Endothelial cell of umbilical vein (primary cell): ENCODE results near the gene TNFSF12. TPM values are rescaled to one million over a fixed set of nuclear protein-coding genes. Genes with fewer than 3 reads are reported as not detected.

ENCODE experiments used
- BruUV-seq: library from RNA; stranded (reverse); fragments of 400-500 nt; replicated peaks from 2 replicates; lab custom pipeline; 2021; lab: Mats Ljungman, UMichigan
- CTCF ChIA-PET: fragments of 300-600, 350-600 bp; sonication (Branson Sonifier 250); formaldehyde crosslinking; loops from one replicate; lab custom pipeline; 2021; ENCODE audit warnings: antibody characterized with exemption, inconsistent platforms; lab: Charles Lee
- POLR2A ChIA-PET: fragments of 300-600, 350-600 bp; sonication (Branson Sonifier 250); formaldehyde crosslinking; loops from one replicate; lab custom pipeline; 2021; ENCODE audit warnings: antibody characterized with exemption, inconsistent platforms; lab: Charles Lee
- DNase-seq: peaks from one replicate; pipeline ENCODE4 v3.0.0-alpha.2; 2011; ENCODE audit warnings: low read depth, low spot score
- FAIRE-seq: peaks from 2 replicates; lab custom pipeline; 2011; peaks lifted over from hg19 to GRCh38; lab: Jason Lieb, UNC
- H2AFZ ChIP-seq: 2 replicates; pipeline ENCODE4 v1.6.0; 2012; ENCODE audit warnings: low read depth, low read length, control low read depth, inconsistent platforms
- H3K27ac ChIP-seq: 2 replicates; pipeline ENCODE4 v1.5.1; 2011; ENCODE audit warnings: low read depth, mild to moderate bottlenecking, control low read depth, low read length, moderate library complexity; ENCODE audit not compliant: insufficient read depth
- H3K27me3 ChIP-seq, 2 experiments: 2 replicates each; pipeline versions ENCODE4 v1.6.0 to v1.6.1; 2011; ENCODE audit warnings: low read length in 2 of 2, mixed read lengths in 1 of 2; ENCODE audit not compliant: control insufficient read depth in 2 of 2, insufficient read depth in 2 of 2
- H3K36me3 ChIP-seq, 2 experiments: 2 replicates in 1 of 2; 3 replicates in 1 of 2; pipeline ENCODE4 v1.5.1; 2011; ENCODE audit warnings: low read length in 2 of 2, mild to moderate bottlenecking in 1 of 2, moderate library complexity in 1 of 2; ENCODE audit not compliant: control insufficient read depth in 2 of 2, insufficient read depth in 2 of 2; ENCODE audit errors: extremely low read depth in 1 of 2
- H3K4me1 ChIP-seq: 3 replicates; pipeline ENCODE4 v1.5.1; 2011; ENCODE audit warnings: mild to moderate bottlenecking, low read length; ENCODE audit not compliant: control insufficient read depth, insufficient read depth; ENCODE audit errors: extremely low read depth
- H3K4me2 ChIP-seq: 2 replicates; pipeline ENCODE4 v1.6.1; 2011; ENCODE audit warnings: low read length, control low read depth, mixed read lengths; ENCODE audit not compliant: insufficient read depth
- H3K4me3 ChIP-seq, 3 experiments: fragments of 200-600 bp in 1 of 3; sonication (generic), shearing (Covaris generic) in 1 of 3; replicated peaks in 1 of 3; 2 replicates each; pipeline ENCODE4 v1.5.1; 2011 to 2016; ENCODE audit warnings: control low read depth in 3 of 3, low read length in 3 of 3, mild to moderate bottlenecking in 2 of 3, inconsistent platforms in 1 of 3, low read depth in 1 of 3, moderate library complexity in 1 of 3; ENCODE audit not compliant: insufficient read depth in 1 of 3
- H3K79me2 ChIP-seq: 2 replicates; pipeline ENCODE4 v1.6.0; 2012; ENCODE audit warnings: low read length, inconsistent platforms; ENCODE audit not compliant: control insufficient read depth, insufficient read depth
- H3K9ac ChIP-seq: replicated peaks from 2 replicates; pipeline ENCODE3; 2011; ENCODE audit warnings: low read length, control low read depth; ENCODE audit not compliant: insufficient read depth; ENCODE audit errors: extremely low read depth
- H3K9me1 ChIP-seq: replicated peaks from 3 replicates; pipeline ENCODE4 v1.6.0; 2011; ENCODE audit warnings: mild to moderate bottlenecking, low read length; ENCODE audit not compliant: control insufficient read depth, insufficient read depth; ENCODE audit errors: extremely low read depth
- H3K9me3 ChIP-seq: replicated peaks from 2 replicates; pipeline ENCODE4 v1.5.1; 2012; ENCODE audit warnings: low read length, inconsistent platforms; ENCODE audit not compliant: control insufficient read depth, insufficient read depth
- H4K20me1 ChIP-seq: replicated peaks from 2 replicates; pipeline ENCODE3; 2011; ENCODE audit warnings: mild to moderate bottlenecking, low read length; ENCODE audit not compliant: control insufficient read depth, insufficient read depth; ENCODE audit errors: extremely low read depth
- EZH2 ChIP-seq: IDR thresholded peaks from 2 replicates; pipeline ENCODE4 v1.6.1; 2012; ENCODE audit warnings: borderline replicate concordance, low read depth, mild to moderate bottlenecking, moderate library complexity, low read length, inconsistent platforms; ENCODE audit not compliant: severe bottlenecking
- FOS ChIP-seq: IDR thresholded peaks from 2 replicates; pipeline ENCODE4 v1.6.1; 2011; ENCODE audit warnings: mild to moderate bottlenecking, low read length, moderate library complexity, borderline replicate concordance; ENCODE audit not compliant: insufficient read depth
- MYC ChIP-seq: IDR thresholded peaks from one replicate; pipeline ENCODE4 v1.6.1; 2011; ENCODE audit warnings: mild to moderate bottlenecking, low read depth, low read length
- dilution Hi-C: fragments of 300-500 bp; cut with MboI; formaldehyde crosslinking; loops from one replicate; pipeline ENCODE4 v1.15.0; 2019; ENCODE audit warnings: low sequenced_read_pairs; ENCODE audit not compliant: extremely low pct_ligation_motif_present
- intact Hi-C: fragments of 100-400 bp; cut with micrococcal nuclease; formaldehyde crosslinking; loops from one replicate; pipeline ENCODE4 v1.10.0; 2022
- polyA plus RNA-seq, 4 experiments: library from polyadenylated mRNA; depleted of rRNA in 3 of 4; stranded (reverse) in 3 of 4; unstranded in 1 of 4; fragments of >200 nt; gene quantifications; 2 replicates each; pipeline versions ENCODE4 v1.2.1 to v1.2.3, GENCODE V29; 2011 to 2012; ENCODE audit warnings: missing spikeins in 1 of 4
- total RNA-seq: library from RNA; stranded (reverse); gene quantifications from 2 replicates; pipeline ENCODE4 v1.2.3, GENCODE V29; 2021

The TNFSF12 gene
- total and polyA plus RNA-seq, 2 donors (not counting 3 experiments of a cell fraction or from before 2014, with no cell fraction given) = 28.4 to 39.4 TPM

- ChIA-PET CTCF (interaction anchor here (0.8 to 5.1 kb wide), 4 partner anchors 11 to 231 kb away, joined by 3 to 61 read pairs (median 5); partner anchors contain the start of genes SENP3, TP53 and WRAP53), POLR2A (interaction anchor here (1.2 kb wide), 1 partner anchor 11 kb away, joined by 3 read pairs; no protein-coding TSS in a partner anchor)
- peaks cover 22% of the 10 kb centered on the region for H3K79me2 ChIP-seq
- H3K9me3 ChIP-seq = no peaks in the 10 kb centered on the region
- H3K27me3 ChIP-seq = no peaks in the 10 kb centered on the region
- H3K36me3 ChIP-seq = peaks cover 7 to 17% of the 10 kb centered on the region in 2 experiments
- BruUV-seq = no TSS peak
- FAIRE-seq = no peak
- no peaks in the 10 kb centered on the region for H4K20me1 ChIP-seq
- dilution Hi-C loops = no loop called here
- H3K27ac ChIP-seq = no peak overlapping the region
- intact Hi-C loops = no loop called here
- DNase-seq = no peak
- H3K4me1 ChIP-seq = peaks cover 26% of the 10 kb centered on the region
- H3K4me2 ChIP-seq = no peak overlapping the region
- no peak overlapping the region for H2AFZ ChIP-seq
- no peak overlapping the region for H3K4me3 ChIP-seq
- TF ChIP-seq FOS = no peak
- TF ChIP-seq MYC = no peak
- H3K9me1 ChIP-seq = no peaks in the 10 kb centered on the region
- H3K9ac ChIP-seq = no peak overlapping the region
Observed at GRCh38 chr17:7586673-7587419, 38.0 kb downstream of the TNFSF12 start.

- no TSS peak for BruUV-seq
- Histone ChIP-seq H3K36me3 (peaks cover 7 to 24% of the 10 kb centered on the region in 2 experiments), H3K4me3 (no peak overlapping the region), H4K20me1 (no peaks in the 10 kb centered on the region), H3K9ac (no peak overlapping the region), H3K9me1 (no peaks in the 10 kb centered on the region), H3K27me3 (no peaks in the 10 kb centered on the region), H3K9me3 (no peaks in the 10 kb centered on the region), H3K27ac (no peak overlapping the region), H3K79me2 (peaks cover 22% of the 10 kb centered on the region), H3K4me1 (peaks cover 25% of the 10 kb centered on the region), H3K4me2 (no peak overlapping the region), H2AFZ (no peak overlapping the region)
- DNase-seq = no peak
- ChIA-PET CTCF (interaction anchor here (0.8 to 5.1 kb wide), 4 partner anchors 12 to 232 kb away, joined by 3 to 61 read pairs (median 5); partner anchors contain the start of genes SENP3, TP53 and WRAP53), POLR2A (interaction anchor here (1.2 kb wide), 1 partner anchor 11 kb away, joined by 3 read pairs; no protein-coding TSS in a partner anchor)
- dilution Hi-C loops = no loop called here
- peak; percentile 42 for FAIRE-seq
- TF ChIP-seq EZH2 (no peak), FOS (peak; percentile 21)
- intact Hi-C loops = loop anchor here (2.0 kb wide), 1 partner anchor 27 kb away; the partner anchor contains the start of gene FXR2
Observed at GRCh38 chr17:7587420-7588151, 38.7 kb downstream of the TNFSF12 start.
